Prostate gland (tissue), 2 donors: ENCODE data around the gene NLRP9. TPM values are rescaled to one million over a fixed set of nuclear protein-coding genes. Genes with fewer than 3 reads are reported as not detected.

Experiments
- DNase-seq: peaks from one replicate; pipeline ENCODE4 v3.0.0-alpha.2; 2019; ENCODE audit warnings: low spot score
- H3K27ac ChIP-seq, 2 donors: fragments of 200-600 bp; sonication (generic); 2 replicates each; pipeline ENCODE4 v1.5.1; 2017 to 2019
- H3K27me3 ChIP-seq: fragments of 200-600 bp; sonication (generic); replicated peaks from 2 replicates; pipeline ENCODE4 v1.5.1; 2019; ENCODE audit not compliant: insufficient read depth
- H3K36me3 ChIP-seq, 2 donors: fragments of 200-600 bp; sonication (generic); 1 replicate in 1 of 2; 2 replicates in 1 of 2; pipeline versions ENCODE4 v1.5.1 to v1.8.1; 2017 to 2019
- H3K4me1 ChIP-seq: fragments of 200-600 bp; sonication (generic); replicated peaks from 2 replicates; pipeline ENCODE4 v1.5.1; 2019
- H3K4me3 ChIP-seq, 2 donors: fragments of 200-600 bp; sonication (generic); 2 replicates each; pipeline ENCODE4 v1.5.1; 2017 to 2019
- H3K9me3 ChIP-seq: fragments of 200-600 bp; sonication (generic); 2 replicates; pipeline ENCODE4 v1.5.1; 2017
- POLR2A ChIP-seq: fragments of 450-650 bp; IDR thresholded peaks from one replicate; pipeline ENCODE4 v1.6.1; 2016; ENCODE audit warnings: antibody characterized with exemption, mild to moderate bottlenecking
- POLR2AphosphoS5 ChIP-seq: sonication (generic); formaldehyde crosslinking; IDR thresholded peaks from one replicate; pipeline ENCODE4 v1.6.1; 2017; ENCODE audit warnings: antibody characterized with exemption
- WGBS: methylation state at CpG from one replicate; pipeline ENCODE4 v1.1.5; 2018; 5-methylcytosine and 5-hydroxymethylcytosine counted together
- intact Hi-C: fragments of 100-400 bp; cut with DNase I; formaldehyde crosslinking; loops from one replicate; pipeline ENCODE4 v1.14.2; 2022
- total RNA-seq, 2 donors: library from RNA; depleted of rRNA; stranded (reverse); fragments of >200 nt; gene quantifications; one replicate each; pipeline ENCODE4 v1.1.0, GENCODE V29; 2016
- TF ChIP-seq, protein P1 (sequence below), 4 experiments: fragments of 200-600 bp in 2 of 4; fragments of 450-650 bp in 2 of 4; sonication (generic) in 2 of 4; IDR thresholded peaks; 1 replicate in 3 of 4; 2 replicates in 1 of 4; pipeline ENCODE4 v1.5.1; 2016 to 2019; ENCODE audit warnings: antibody characterized with exemption in 4 of 4, mild to moderate bottlenecking in 2 of 4, moderate library complexity in 2 of 4

NLRP9 gene
- total RNA-seq, 2 donors from 2014 or later, result 4.0 TPM; not detected in 1

DNA sequence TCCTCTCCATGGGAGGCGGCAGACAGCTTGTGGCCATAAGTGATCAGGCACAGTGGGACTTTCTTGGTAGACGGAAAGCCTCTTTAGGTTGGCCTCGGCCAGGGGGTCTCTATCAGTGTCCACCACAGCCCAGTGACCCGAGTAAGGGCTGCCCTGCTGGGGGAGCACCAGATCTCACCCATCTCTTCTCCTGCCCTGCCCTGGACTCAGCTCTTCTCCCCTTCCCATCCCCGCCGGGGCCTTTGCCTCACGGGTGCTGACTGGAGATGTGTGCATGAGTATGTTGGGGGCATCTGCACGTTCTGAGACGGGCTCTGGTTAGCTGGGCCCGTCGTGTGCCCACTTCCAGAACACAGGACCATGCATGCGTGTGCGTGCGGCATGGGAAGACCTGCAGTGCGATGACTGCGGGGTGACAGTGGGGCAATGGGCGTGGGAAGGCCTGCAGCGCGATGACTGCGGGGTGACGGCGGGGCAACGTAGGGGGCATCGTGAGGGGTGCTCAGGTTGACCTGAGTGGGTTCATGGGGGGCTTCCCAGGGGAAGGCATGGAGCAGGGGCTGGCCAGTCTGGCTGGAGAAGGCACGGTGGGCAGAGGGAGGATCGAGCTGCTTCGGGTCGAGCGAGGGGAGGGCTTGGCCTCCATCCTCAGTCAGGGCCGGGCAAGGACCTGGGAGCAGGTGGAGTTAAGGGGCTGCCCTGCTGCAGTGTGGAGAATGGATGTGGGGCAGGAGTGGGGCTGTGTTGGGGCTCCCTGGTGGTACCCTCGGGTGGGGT lies 47.2 kb downstream of the NLRP9 start:
- WGBS, result 95% methylated on average over 31 of the region's 31 CpGs
- Histone ChIP-seq H3K9me3 (no peaks in the 10 kb centered on the region), H3K4me3 (no peak overlapping the region), H3K36me3 (peaks cover 2 to 55% of the 10 kb centered on the region in 2 donors), H3K27me3 (no peaks in the 10 kb centered on the region), H3K4me1 (no peaks in the 10 kb centered on the region), H3K27ac (no peak overlapping the region)
- TF ChIP-seq, protein P1, sequence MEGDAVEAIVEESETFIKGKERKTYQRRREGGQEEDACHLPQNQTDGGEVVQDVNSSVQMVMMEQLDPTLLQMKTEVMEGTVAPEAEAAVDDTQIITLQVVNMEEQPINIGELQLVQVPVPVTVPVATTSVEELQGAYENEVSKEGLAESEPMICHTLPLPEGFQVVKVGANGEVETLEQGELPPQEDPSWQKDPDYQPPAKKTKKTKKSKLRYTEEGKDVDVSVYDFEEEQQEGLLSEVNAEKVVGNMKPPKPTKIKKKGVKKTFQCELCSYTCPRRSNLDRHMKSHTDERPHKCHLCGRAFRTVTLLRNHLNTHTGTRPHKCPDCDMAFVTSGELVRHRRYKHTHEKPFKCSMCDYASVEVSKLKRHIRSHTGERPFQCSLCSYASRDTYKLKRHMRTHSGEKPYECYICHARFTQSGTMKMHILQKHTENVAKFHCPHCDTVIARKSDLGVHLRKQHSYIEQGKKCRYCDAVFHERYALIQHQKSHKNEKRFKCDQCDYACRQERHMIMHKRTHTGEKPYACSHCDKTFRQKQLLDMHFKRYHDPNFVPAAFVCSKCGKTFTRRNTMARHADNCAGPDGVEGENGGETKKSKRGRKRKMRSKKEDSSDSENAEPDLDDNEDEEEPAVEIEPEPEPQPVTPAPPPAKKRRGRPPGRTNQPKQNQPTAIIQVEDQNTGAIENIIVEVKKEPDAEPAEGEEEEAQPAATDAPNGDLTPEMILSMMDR (IDR thresholded peaks at IDR 0.05), result no peak
- no peak for TF ChIP-seq POLR2A
- no peak for DNase-seq
- intact Hi-C loops, result no loop called here

DNA sequence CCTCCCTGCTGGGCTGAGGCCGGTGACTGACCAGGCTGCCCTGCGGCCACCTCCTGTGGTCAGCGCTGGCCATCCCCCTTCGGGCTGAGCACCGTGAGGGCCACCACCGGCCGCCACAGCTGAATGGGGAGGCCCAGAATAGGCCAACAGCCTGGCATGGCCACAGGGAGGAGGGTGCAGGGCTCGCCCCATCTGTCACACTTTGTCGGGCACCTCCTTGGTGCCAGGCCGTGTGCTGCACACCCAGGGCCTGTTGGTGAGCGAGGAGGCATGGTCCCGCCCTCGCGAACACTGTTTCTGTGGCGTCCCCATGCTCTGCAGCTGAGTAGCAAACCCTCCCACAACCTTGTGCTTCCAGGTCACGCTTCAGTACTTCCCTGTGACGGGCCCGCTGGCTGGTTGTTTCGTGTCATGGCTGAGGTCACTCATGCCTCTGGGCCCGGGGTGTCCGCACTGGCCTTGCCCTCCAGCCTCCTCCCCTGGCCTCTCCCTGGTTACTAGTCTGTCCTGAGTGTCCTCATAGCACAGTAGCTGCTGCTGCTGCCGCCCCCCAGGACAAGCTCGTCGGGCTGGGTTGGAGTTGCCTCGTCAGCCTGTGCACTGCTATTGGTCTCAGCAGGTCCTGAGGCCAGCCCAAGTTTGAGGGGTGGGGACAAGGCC lies 48.0 kb downstream of the NLRP9 start:
- no peaks in the 10 kb centered on the region for H3K9me3 ChIP-seq
- 93% methylated on average over 20 of the region's 25 CpGs for whole genome bisulfite sequencing

DNA sequence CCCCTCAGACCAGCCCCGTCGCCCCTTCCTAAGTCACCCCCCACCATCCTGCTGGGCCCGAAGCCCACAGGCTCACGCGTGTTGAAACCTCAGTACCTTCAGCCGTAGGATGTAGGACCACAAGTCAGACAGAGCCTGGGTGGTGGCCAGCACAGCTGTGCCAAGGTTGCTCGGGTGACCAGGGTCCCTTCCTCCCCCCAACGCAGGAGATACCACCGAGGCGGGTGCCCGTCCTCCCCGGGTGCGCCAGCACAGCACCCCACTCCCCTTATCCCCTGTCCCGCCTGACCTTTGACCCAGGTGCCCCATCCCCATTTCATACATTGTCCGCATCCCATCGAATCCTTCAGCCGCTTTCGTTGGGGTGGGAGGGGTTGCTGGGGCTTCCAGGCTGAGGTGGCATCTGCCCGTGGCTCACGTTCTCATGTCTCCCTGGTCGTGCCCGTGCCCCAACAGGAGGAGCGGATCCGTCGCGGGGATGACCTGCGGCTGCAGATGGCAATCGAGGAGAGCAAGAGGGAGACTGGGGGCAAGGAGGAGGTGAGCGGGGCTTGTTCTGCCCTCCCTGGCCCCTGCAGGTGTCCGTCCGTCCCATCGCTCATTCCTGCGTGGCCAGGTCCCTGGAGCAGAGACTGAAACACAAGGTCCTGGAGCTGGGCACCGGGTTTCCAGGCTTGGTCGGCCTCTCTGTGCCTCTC lies 48.6 kb downstream of the NLRP9 start:
- Histone ChIP-seq H3K27ac (no peak overlapping the region), H3K27me3 (no peaks in the 10 kb centered on the region), H3K4me3 (no peak overlapping the region), H3K36me3 (peaks cover 2 to 41% of the 10 kb centered on the region in 2 donors), H3K9me3 (no peaks in the 10 kb centered on the region), H3K4me1 (peaks cover 4% of the 10 kb centered on the region)
- DNase-seq, result no peak
- TF ChIP-seq POLR2A, result no peak
- TF ChIP-seq, protein P1 (IDR thresholded peaks at IDR 0.05), result no peak
- no peak for TF ChIP-seq POLR2AphosphoS5
- intact Hi-C loops, result no loop called here
- WGBS, result 96% methylated on average over 35 of the region's 35 CpGs

More for the DNA sequence above, 48.0 kb downstream of the NLRP9 start:
- Histone ChIP-seq H3K36me3 (peaks cover 2 to 48% of the 10 kb centered on the region in 2 donors), H3K27ac (no peak overlapping the region), H3K27me3 (no peaks in the 10 kb centered on the region), H3K4me3 (no peak overlapping the region), H3K4me1 (no peaks in the 10 kb centered on the region)
- DNase-seq, result no peak
- TF ChIP-seq POLR2AphosphoS5, result no peak
- TF ChIP-seq POLR2A, result no peak
- TF ChIP-seq, protein P1 (IDR thresholded peaks at IDR 0.05), result no peak
- intact Hi-C loops, result no loop called here

DNA sequence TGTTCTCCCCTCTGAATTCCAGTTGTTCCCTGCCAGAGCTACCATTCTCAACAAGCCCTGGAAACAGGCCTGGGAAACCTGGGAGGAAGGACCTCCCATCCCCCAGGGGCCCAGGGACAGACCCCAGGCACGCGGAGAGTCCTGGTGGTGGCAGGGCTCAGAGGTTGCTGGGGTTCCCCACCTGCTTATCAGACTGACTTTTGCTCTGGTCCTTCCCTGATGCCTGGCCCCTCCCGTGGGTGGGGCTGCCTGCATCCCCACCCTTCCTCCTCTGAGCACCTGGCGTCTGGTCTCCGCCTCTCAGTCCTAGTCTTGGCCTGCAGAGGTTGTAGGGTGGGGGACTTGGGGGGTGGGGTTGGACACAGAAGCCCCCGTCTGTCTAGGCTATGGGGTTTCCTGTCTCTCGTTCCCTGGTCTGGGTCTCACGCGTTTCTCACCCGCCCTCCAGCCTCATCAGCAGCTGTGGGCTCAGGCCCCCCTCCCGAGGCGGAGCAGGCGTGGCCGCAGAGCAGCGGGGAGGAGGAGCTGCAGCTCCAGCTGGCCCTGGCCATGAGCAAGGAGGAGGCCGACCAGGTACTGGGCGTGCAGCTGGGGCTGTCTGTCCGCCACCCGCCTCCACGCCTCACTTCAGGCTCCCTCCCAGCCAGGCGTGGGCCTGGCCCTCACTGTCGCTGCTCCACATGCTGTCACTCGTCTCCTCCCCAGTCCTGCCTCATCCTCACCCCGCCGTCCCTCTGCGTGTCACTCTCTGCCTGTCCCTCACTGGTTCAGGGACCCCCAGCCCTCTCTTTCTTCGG lies 49.6 kb downstream of the NLRP9 start:
- H3K9me3 ChIP-seq, result no peaks in the 10 kb centered on the region
- TF ChIP-seq POLR2A (no peak), POLR2AphosphoS5 (no peak)
- TF ChIP-seq, protein P1 (IDR thresholded peaks at IDR 0.05), result no peak
- H3K27ac ChIP-seq, result no peak overlapping the region
- no peaks in the 10 kb centered on the region for H3K27me3 ChIP-seq
- no peak for DNase-seq
- H3K4me1 ChIP-seq, result peaks cover 6% of the 10 kb centered on the region
- intact Hi-C loops, result no loop called here
- no peak overlapping the region for H3K4me3 ChIP-seq
- 62% methylated on average over 27 of the region's 27 CpGs for WGBS
- H3K36me3 ChIP-seq, result peaks cover 2 to 32% of the 10 kb centered on the region in 2 donors
